T follicular helper cell (primary cell): ENCODE data around the gene WNT7B.

Source experiments
- DNase-seq: peaks from one replicate; pipeline ENCODE4 v3.0.0-alpha.2; 2020; ENCODE audit warnings: low read depth

Gene WNT7B

GRCh38 chr22:45971408-45972028, 5.4 kb downstream of the WNT7B start:
- no peak for DNase-seq

GRCh38 chr22:45970705-45971407, 6.1 kb downstream of the WNT7B start:
- no peak for DNase-seq

GRCh38 chr22:45969801-45970470, 7.0 kb downstream of the WNT7B start:
- no peak for DNase-seq

- DNase-seq = no peak
Measured at GRCh38 chr22:45969414-45969799, 7.6 kb downstream of the WNT7B start.

GRCh38 chr22:45968751-45969413, 8.1 kb downstream of the WNT7B start:
- DNase-seq = no peak

GRCh38 chr22:45968003-45968650, 8.8 kb downstream of the WNT7B start:
- DNase-seq = no peak

- no peak for DNase-seq
Measured at GRCh38 chr22:45966895-45967365, 10.0 kb downstream of the WNT7B start.

- no peak for DNase-seq
Measured at GRCh38 chr22:45966320-45966894, 10.6 kb downstream of the WNT7B start.

GRCh38 chr22:45965563-45965962, 11.4 kb downstream of the WNT7B start:
- DNase-seq = no peak

GRCh38 chr22:45964926-45965527, 11.9 kb downstream of the WNT7B start:
- no peak for DNase-seq

- DNase-seq = no peak
Measured at GRCh38 chr22:45964372-45964771, 12.6 kb downstream of the WNT7B start.

- DNase-seq = no peak
Measured at GRCh38 chr22:45963821-45964220, 13.1 kb downstream of the WNT7B start.

GRCh38 chr22:45962756-45963324, 14.1 kb downstream of the WNT7B start:
- DNase-seq = no peak

GRCh38 chr22:45962434-45962718, 14.6 kb downstream of the WNT7B start:
- no peak for DNase-seq

GRCh38 chr22:45961679-45962433, 15.1 kb downstream of the WNT7B start:
- no peak for DNase-seq

GRCh38 chr22:45960477-45961386, 16.2 kb downstream of the WNT7B start:
- DNase-seq = no peak

GRCh38 chr22:45959719-45960476, 17.1 kb downstream of the WNT7B start:
- no peak for DNase-seq

GRCh38 chr22:45958971-45959370, 18.0 kb downstream of the WNT7B start:
- no peak for DNase-seq

GRCh38 chr22:45957826-45958225, 19.1 kb downstream of the WNT7B start:
- no peak for DNase-seq
